Lower lobe of right lung (tissue), 2 donors: Measurements from ENCODE around the gene SNUPN. TPM values are rescaled to one million over a fixed set of nuclear protein-coding genes. Genes with fewer than 3 reads are reported as not detected.
"Not testable (repeated sequence)": the region's sequence is repeated elsewhere in the genome, so short reads cannot be mapped to it uniquely, and the experiment has no call there.

Experiments used
- ATAC-seq, 2 donors: fragments of 200-7000 bp; cut with Tn5 transposase; one replicate each; pipeline ENCODE4 v1.9.1; 2020 to 2022; ENCODE audit warnings: mild to moderate bottlenecking in 2 of 2, moderate library complexity in 2 of 2
- DNase-seq: peaks from one replicate; pipeline ENCODE4 v3.0.0-alpha.2; 2020
- H3K27ac ChIP-seq: fragments of 200-600 bp; one replicate; pipeline ENCODE4 v1.8.0; 2022
- H3K27me3 ChIP-seq: fragments of 200-600 bp; one replicate; pipeline ENCODE4 v1.8.0; 2022; ENCODE audit warnings: low read depth
- H3K36me3 ChIP-seq: fragments of 200-600 bp; one replicate; pipeline ENCODE4 v1.8.0; 2022; ENCODE audit warnings: mild to moderate bottlenecking
- H3K4me1 ChIP-seq: fragments of 200-600 bp; one replicate; pipeline ENCODE4 v1.8.0; 2022
- H3K4me3 ChIP-seq: fragments of 200-600 bp; one replicate; pipeline ENCODE4 v1.8.0; 2022; ENCODE audit warnings: mild to moderate bottlenecking
- H3K9me3 ChIP-seq: fragments of 200-600 bp; one replicate; pipeline ENCODE4 v1.8.0; 2022
- CTCF ChIP-seq: fragments of 200-600 bp; IDR thresholded peaks from one replicate; pipeline ENCODE4 v1.8.0; 2022; ENCODE audit warnings: antibody characterized with exemption, mild to moderate bottlenecking
- intact Hi-C: fragments of 100-400 bp; cut with DNase I; formaldehyde crosslinking; loops from one replicate; pipeline ENCODE4 v1.11.0; 2022
- total RNA-seq: library from RNA; stranded (reverse); fragmentation: NEBNext Ultra II Directional; extraction: Animal tissue kit (Norgen Biotek cat#: 25700); gene quantifications from one replicate; pipeline ENCODE4 v1.2.1, GENCODE V29; 2021
- donor health status: DM: no; HTN: yes; CAD: no; lungs with severe emphysema.

SNUPN gene
- total RNA-seq, 1 donor from 2014 or later: 21.7 TPM

GRCh38 chr15:75637245-75638009 is 11.9 kb upstream of the SNUPN start:
- no peak for ATAC-seq
- DNase-seq: no peak
- no peak for TF ChIP-seq CTCF
- Histone ChIP-seq H3K4me1 (peaks cover 34% of the 10 kb centered on the region), H3K36me3 (no peaks in the 10 kb centered on the region), H3K4me3 (peak overlapping the region; percentile 76), H3K27me3 (no peaks in the 10 kb centered on the region), H3K27ac (peak overlapping the region; percentile 94), H3K9me3 (no peaks in the 10 kb centered on the region)
- intact Hi-C loops: no loop called here

GRCh38 chr15:75636026-75636425 is 10.5 kb upstream of the SNUPN start:
- Histone ChIP-seq H3K27me3 (no peaks in the 10 kb centered on the region), H3K36me3 (no peaks in the 10 kb centered on the region), H3K4me1 (peaks cover 32% of the 10 kb centered on the region), H3K9me3 (no peaks in the 10 kb centered on the region), H3K4me3 (no peak overlapping the region), H3K27ac (no peak overlapping the region)
- TF ChIP-seq CTCF: no peak
- intact Hi-C loops: no loop called here
- no peak for ATAC-seq
- DNase-seq: no peak

- DNase-seq, H3K4me3 ChIP-seq, H3K36me3 ChIP-seq, intact Hi-C loops, H3K27me3 ChIP-seq, H3K27ac ChIP-seq, ATAC-seq, H3K9me3 ChIP-seq: not testable (repeated sequence)
- H3K4me1 ChIP-seq: peaks cover 23% of the 10 kb centered on the region
Measured at GRCh38 chr15:75633922-75634321, 8.4 kb upstream of the SNUPN start.

GRCh38 chr15:75631935-75632334 is 6.4 kb upstream of the SNUPN start:
- no peak for TF ChIP-seq CTCF

GRCh38 chr15:75622505-75622904 is 3.0 kb downstream of the SNUPN start:
- no peak for TF ChIP-seq CTCF
- DNase-seq (no peak), ATAC-seq (no peak)
- intact Hi-C loops: no loop called here
- no peak overlapping the region for H3K4me3 ChIP-seq
- no peaks in the 10 kb centered on the region for H3K9me3 ChIP-seq
- H3K27me3 ChIP-seq: no peaks in the 10 kb centered on the region
- H3K36me3 ChIP-seq: peaks cover 27% of the 10 kb centered on the region
- peaks cover 36% of the 10 kb centered on the region for H3K4me1 ChIP-seq
- no peak overlapping the region for H3K27ac ChIP-seq

More at GRCh38 chr15:75631935-75632334, 6.4 kb upstream of the SNUPN start:
- H3K27ac ChIP-seq: no peak overlapping the region
- H3K9me3 ChIP-seq: no peaks in the 10 kb centered on the region
- H3K4me1 ChIP-seq: peaks cover 3% of the 10 kb centered on the region
- intact Hi-C loops: no loop called here
- H3K36me3 ChIP-seq: no peaks in the 10 kb centered on the region
- no peak for DNase-seq
- H3K4me3 ChIP-seq: no peak overlapping the region
- no peaks in the 10 kb centered on the region for H3K27me3 ChIP-seq
- no peak for ATAC-seq

- Histone ChIP-seq H3K27me3 (no peaks in the 10 kb centered on the region), H3K4me3 (peak overlapping the region; percentile 23), H3K4me1 (peaks cover 26% of the 10 kb centered on the region), H3K27ac (peak overlapping the region; percentile 61), H3K9me3 (no peaks in the 10 kb centered on the region), H3K36me3 (peaks cover 43% of the 10 kb centered on the region)
- DNase-seq (peak; percentile 69), ATAC-seq (peak; percentile 61 to 66)
- TF ChIP-seq CTCF: peak; percentile 18
- intact Hi-C loops: no loop called here
Measured at GRCh38 chr15:75620841-75621391, 4.6 kb downstream of the SNUPN start.
